ENCODE results near the gene NAB1.

Gene NAB1

GRCh38 chr2:190664240-190664639 lies 15.4 kb downstream of the NAB1 start:
- no peak for DNase-seq (ENCODE audit: low spot score)
- no peak for TF ChIP-seq CTCF (IDR thresholded peaks at IDR 0.05; ENCODE audit: extremely low read depth, missing control alignments)

- TF ChIP-seq CTCF (IDR thresholded peaks at IDR 0.05; ENCODE audit: extremely low read depth, missing control alignments) = no peak
Observed at GRCh38 chr2:190666895-190667294, 18.0 kb downstream of the NAB1 start.

GRCh38 chr2:190668892-190669291 lies 20.0 kb downstream of the NAB1 start:
- no peak for TF ChIP-seq CTCF (IDR thresholded peaks at IDR 0.05; ENCODE audit: extremely low read depth, missing control alignments)
- no peak for DNase-seq (ENCODE audit: low spot score)

More at GRCh38 chr2:190666895-190667294, 18.0 kb downstream of the NAB1 start:
- DNase-seq (ENCODE audit: low spot score) = no peak

- DNase-seq (ENCODE audit: low spot score) = no peak
- no peak for TF ChIP-seq CTCF (IDR thresholded peaks at IDR 0.05; ENCODE audit: extremely low read depth, missing control alignments)
Observed at GRCh38 chr2:190670182-190670946, 21.5 kb downstream of the NAB1 start.

GRCh38 chr2:190674966-190675650 lies 26.2 kb downstream of the NAB1 start:
- DNase-seq (ENCODE audit: low spot score) = peak; percentile 38
- no peak for TF ChIP-seq CTCF (IDR thresholded peaks at IDR 0.05; ENCODE audit: extremely low read depth, missing control alignments)

- no peak for DNase-seq (ENCODE audit: low spot score)
- no peak for TF ChIP-seq CTCF (IDR thresholded peaks at IDR 0.05; ENCODE audit: extremely low read depth, missing control alignments)
Observed at GRCh38 chr2:190677255-190677654, 28.4 kb downstream of the NAB1 start.

- TF ChIP-seq CTCF (IDR thresholded peaks at IDR 0.05; ENCODE audit: extremely low read depth, missing control alignments) = no peak
- peak; percentile 46 for DNase-seq (ENCODE audit: low spot score)
Observed at GRCh38 chr2:190678444-190679162, 29.7 kb downstream of the NAB1 start.

Data from GM20000 (cell line).